Coronary artery (tissue), 2 donors: ENCODE data around the gene ANXA11.

Source experiments
- DNase-seq: peaks from one replicate; pipeline ENCODE4 v3.0.0-alpha.2; 2017; ENCODE audit warnings: low spot score
- H3K27ac ChIP-seq, 2 donors: fragments of 200-600 bp; sonication (generic); one replicate each; pipeline ENCODE4 v1.5.1; 2016 to 2019
- H3K4me3 ChIP-seq: fragments of 200-600 bp; sonication (generic); 2 replicates; pipeline ENCODE4 v1.5.1; 2016; ENCODE audit warnings: mild to moderate bottlenecking, moderate library complexity
- CTCF ChIP-seq: fragments of 200-600 bp; sonication (generic); IDR thresholded peaks from one replicate; pipeline ENCODE4 v1.5.1; 2019; ENCODE audit warnings: antibody characterized with exemption

ANXA11 gene

DNA sequence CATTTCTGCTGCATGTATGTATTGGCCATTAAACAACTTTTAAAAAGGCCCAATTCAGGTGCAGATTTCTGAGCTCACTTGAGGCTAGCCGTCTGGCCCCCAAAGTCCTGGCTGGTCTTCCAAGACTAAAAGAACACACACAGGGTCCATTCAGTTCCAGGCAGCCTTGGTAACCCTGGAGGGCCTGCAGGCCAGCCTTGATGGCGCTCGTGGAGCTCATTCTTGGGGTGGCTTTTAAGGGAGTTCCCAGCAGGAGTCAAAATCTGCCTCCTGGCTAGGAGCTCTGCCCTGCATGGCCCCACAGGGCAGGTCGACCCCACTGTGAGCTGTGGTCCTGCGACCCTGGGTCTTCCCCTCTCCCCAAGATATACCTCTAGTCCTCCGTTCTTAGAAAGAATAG lies 28.8 kb downstream of the ANXA11 start:
- Histone ChIP-seq H3K27ac (no peak overlapping the region), H3K4me3 (no peak overlapping the region)
- DNase-seq: no peak
- TF ChIP-seq CTCF: no peak

GRCh38 chr10:80174641-80175395 lies 30.5 kb downstream of the ANXA11 start:
- TF ChIP-seq CTCF: no peak
- DNase-seq: no peak
- no peak overlapping the region for H3K27ac ChIP-seq
- no peak overlapping the region for H3K4me3 ChIP-seq

GRCh38 chr10:80173466-80173865 lies 31.9 kb downstream of the ANXA11 start:
- no peak for DNase-seq
- Histone ChIP-seq H3K4me3 (no peak overlapping the region), H3K27ac (no peak overlapping the region)
- no peak for TF ChIP-seq CTCF

DNA sequence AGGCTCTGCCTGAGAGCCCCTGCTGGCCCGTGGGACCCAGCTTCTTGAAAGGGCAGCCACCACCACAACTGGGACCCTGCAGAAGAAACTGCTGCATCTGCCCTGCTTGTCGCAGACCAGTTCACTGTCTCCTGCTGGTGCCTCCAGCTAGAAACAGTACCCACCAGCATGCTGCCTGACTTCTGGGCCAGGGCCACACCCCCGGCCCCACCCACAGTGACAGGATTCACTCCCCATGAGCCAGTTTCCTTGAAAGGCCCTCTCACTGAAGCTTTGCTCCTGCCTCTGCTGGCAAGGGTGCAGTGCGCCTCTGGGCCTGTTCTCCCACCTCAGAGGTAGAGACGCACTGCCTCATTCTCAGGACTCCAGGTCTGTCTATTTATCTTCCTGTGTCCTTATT lies 32.4 kb downstream of the ANXA11 start:
- no peak for DNase-seq
- Histone ChIP-seq H3K4me3 (no peak overlapping the region), H3K27ac (peak overlapping the region in 1 of 2 donors; percentile 31)
- TF ChIP-seq CTCF: no peak

DNA sequence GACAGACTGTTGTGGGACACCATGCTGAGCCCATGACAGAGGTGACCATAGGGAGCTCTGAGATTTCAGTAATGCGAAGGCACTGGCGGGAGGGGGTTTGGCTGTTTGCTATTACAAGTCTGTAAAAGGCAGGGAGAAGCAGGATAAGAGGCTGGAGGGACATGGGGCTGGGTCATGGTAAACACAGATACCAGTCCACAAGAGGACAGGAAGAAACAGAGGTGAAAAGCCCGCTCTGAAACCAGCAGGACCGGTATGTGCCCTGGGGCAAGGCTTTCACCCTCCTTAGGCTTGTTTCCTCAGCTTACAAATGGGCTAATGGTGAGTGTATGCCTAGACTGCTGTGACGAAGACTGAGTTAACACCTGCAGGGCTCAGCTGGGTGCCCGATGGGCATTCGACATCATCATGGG lies 34.1 kb downstream of the ANXA11 start:
- peak overlapping the region in 1 of 2 donors; percentile 33 for H3K27ac ChIP-seq
- no peak for TF ChIP-seq CTCF

GRCh38 chr10:80170641-80171040 lies 34.7 kb downstream of the ANXA11 start:
- no peak for TF ChIP-seq CTCF
- Histone ChIP-seq H3K4me3 (no peak overlapping the region), H3K27ac (peak overlapping the region in 1 of 2 donors; percentile 33)
- DNase-seq: no peak

More for the DNA sequence above, 34.1 kb downstream of the ANXA11 start:
- DNase-seq: no peak
- H3K4me3 ChIP-seq: no peak overlapping the region

DNA sequence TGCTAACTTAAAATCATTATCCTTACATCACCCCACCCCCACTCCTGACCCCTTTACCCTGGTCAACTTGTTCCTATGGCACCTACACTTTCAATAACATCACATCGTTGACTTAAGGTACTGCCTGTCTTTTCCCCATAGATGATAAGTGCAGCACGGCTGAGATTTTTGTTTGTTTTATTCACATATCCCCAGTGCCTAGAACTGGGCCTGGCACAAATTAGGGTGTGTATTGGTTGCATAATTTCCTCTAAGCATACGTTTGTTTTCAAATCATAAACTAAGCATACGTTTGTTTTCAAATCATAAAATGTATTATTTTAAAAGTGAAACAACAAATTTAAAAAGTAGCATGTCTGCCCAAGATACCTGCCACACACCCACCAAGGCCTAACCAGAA lies 35.3 kb downstream of the ANXA11 start:
- DNase-seq: no peak
- no peak overlapping the region for H3K4me3 ChIP-seq
- TF ChIP-seq CTCF: no peak
- H3K27ac ChIP-seq: peak overlapping the region in 1 of 2 donors; percentile 91
